ENCODE measurements around the gene NOS3. TPM values are rescaled to one million over a fixed set of nuclear protein-coding genes. Genes with fewer than 3 reads are reported as not detected.
A peak's percentile ranks its signal among the peaks of the same experiment; 100 is the strongest.

Gene NOS3
- total and polyA plus RNA-seq, 2 of the 13 experiments (the other 11 are each of a cell fraction or from before 2014, with no cell fraction given): 3.7 to 7.5 TPM

- TF ChIP-seq ISL2 (CRISPR knock-in tag; IDR thresholded peaks at IDR 0.05): no peak; the same call in 1 of the 2 replicates
- no peak for TF ChIP-seq ZNF878 (CRISPR knock-in tag; IDR thresholded peaks at IDR 0.05)
- TF ChIP-seq ZNF605 (CRISPR knock-in tag; IDR thresholded peaks at IDR 0.05): peak; percentile 80
- no peak for TF ChIP-seq CEBPG (CRISPR knock-in tag; IDR thresholded peaks at IDR 0.05)
- no peak for TF ChIP-seq ZNF704 (CRISPR knock-in tag; IDR thresholded peaks at IDR 0.05; ENCODE audit: borderline replicate concordance)
- no peak for TF ChIP-seq HOXA5 (CRISPR knock-in tag; IDR thresholded peaks at IDR 0.05)
- no peak for TF ChIP-seq RFX5 (IDR thresholded peaks at IDR 0.05; ENCODE audit: low read depth, low read length)
- no peak for TF ChIP-seq ZFP82 (CRISPR knock-in tag; IDR thresholded peaks at IDR 0.05; ENCODE audit: borderline replicate concordance)
- TF ChIP-seq TEAD3 (CRISPR knock-in tag; optimal IDR thresholded peaks at IDR 0.05; ENCODE audit: borderline replicate concordance): peak; percentile 82
- TF ChIP-seq ZNF614 (CRISPR knock-in tag; IDR thresholded peaks at IDR 0.05; ENCODE audit: borderline replicate concordance): no peak
- TF ChIP-seq SCMH1 (CRISPR knock-in tag; IDR thresholded peaks at IDR 0.05; ENCODE audit: borderline replicate concordance): no peak
- peak; percentile 72 for TF ChIP-seq RAD21 (CRISPR knock-in tag; IDR thresholded peaks at IDR 0.05)
- peak; percentile 24; the same call in 1 of the 2 replicates for TF ChIP-seq TBX3 (IDR thresholded peaks at IDR 0.05; ENCODE audit: borderline replicate concordance)
- TF ChIP-seq ZNF572 (CRISPR knock-in tag; IDR thresholded peaks at IDR 0.05): no peak
- no peak for TF ChIP-seq CBFB (CRISPR knock-in tag; IDR thresholded peaks at IDR 0.05)
- no peak for TF ChIP-seq ZNF879 (CRISPR knock-in tag; IDR thresholded peaks at IDR 0.05)
- no peak for TF ChIP-seq ZNF597 (CRISPR knock-in tag; IDR thresholded peaks at IDR 0.05)
- TF ChIP-seq PLRG1 (conservative IDR thresholded peaks at IDR 0.05): no peak
- no peak for TF ChIP-seq ZNF652 (CRISPR knock-in tag; IDR thresholded peaks at IDR 0.05; ENCODE audit: borderline replicate concordance, low read depth)
- 0 out of 2 replicates have a peak, but pooled peaks have one; percentile 80 for TF ChIP-seq SAFB2 (CRISPR knock-in tag; IDR thresholded peaks at IDR 0.05; ENCODE audit: borderline replicate concordance, low read depth)
- peak; percentile 39 for TF ChIP-seq ZGPAT (CRISPR knock-in tag; IDR thresholded peaks at IDR 0.05)
- no peak for TF ChIP-seq FUBP1 (CRISPR knock-in tag; IDR thresholded peaks at IDR 0.05; ENCODE audit: borderline replicate concordance)
- no peak for TF ChIP-seq ZNF292 (CRISPR knock-in tag; IDR thresholded peaks at IDR 0.05; ENCODE audit: borderline replicate concordance, low read depth)
- peak; percentile 54; the same call in 1 of the 2 replicates for TF ChIP-seq ZNF441 (CRISPR knock-in tag; IDR thresholded peaks at IDR 0.05; ENCODE audit: borderline replicate concordance)
- TF ChIP-seq ZNF782 (CRISPR knock-in tag; IDR thresholded peaks at IDR 0.05; ENCODE audit: borderline replicate concordance): no peak; the same call in 1 of the 2 replicates
- peak; percentile 75; the same call in 1 of the 3 replicates for TF ChIP-seq MXI1 (IDR thresholded peaks at IDR 0.05; ENCODE audit: borderline replicate concordance, low read depth, low read length)
Observed at GRCh38 chr7:151028131-151028947, 37.5 kb downstream of the NOS3 start, which contains the start of gene ABCB8 (continued).
